HFFc6 (cell line): Measurements from ENCODE around the gene C10orf71. TPM values are rescaled to one million over a fixed set of nuclear protein-coding genes. Genes with fewer than 3 reads are reported as not detected.

Source experiments
- DNase-seq: peaks from one replicate; pipeline ENCODE4 v3.0.0-alpha.2; 2018
- H3K27ac Mint-ChIP-seq: 2 replicates; pipeline ENCODE4 v1.8.0; 2020; ENCODE audit warnings: mild to moderate bottlenecking, mixed read lengths
- H3K27me3 Mint-ChIP-seq: 2 replicates; pipeline ENCODE4 v1.8.0; 2021; ENCODE audit warnings: mild to moderate bottlenecking, moderate library complexity, mixed read lengths; ENCODE audit not compliant: insufficient read depth
- H3K36me3 Mint-ChIP-seq: 2 replicates; pipeline ENCODE4 v1.8.0; 2021; ENCODE audit warnings: low read depth, mixed read lengths
- H3K4me1 Mint-ChIP-seq: 2 replicates; pipeline ENCODE4 v1.8.0; 2020; ENCODE audit warnings: low read depth, mixed read lengths
- H3K4me3 Mint-ChIP-seq: 2 replicates; pipeline ENCODE4 v1.8.0; 2020; ENCODE audit warnings: mild to moderate bottlenecking, moderate library complexity, mixed read lengths
- H3K9me3 Mint-ChIP-seq: 2 replicates; pipeline ENCODE4 v1.8.0; 2020; ENCODE audit warnings: mild to moderate bottlenecking, mixed read lengths
- total RNA-seq, 6 experiments: library from RNA; stranded (reverse); fragmentation: NEBNext Ultra II Directional; extraction: Animal tissue kit (Norgen Biotek cat#: 25700); gene quantifications; 2 replicates in 1 of 6; 3 replicates in 5 of 6; pipeline ENCODE4 v1.2.3, GENCODE V29; 2021
- TF ChIP-seq, protein P1 (sequence below): fragments of 200-600 bp; sonication (generic); IDR thresholded peaks from 2 replicates; pipeline ENCODE4 v1.5.0; 2021; ENCODE audit warnings: antibody characterized with exemption, mild to moderate bottlenecking

Gene C10orf71
- total RNA-seq, 6 experiments from 2014 or later: not detected

GRCh38 chr10:49364747-49365146 lies 65.8 kb downstream of the C10orf71 start:
- DNase-seq: no peak
- Mint-ChIP-seq H3K4me1 (peaks cover 7% of the 10 kb centered on the region), H3K4me3 (no peak overlapping the region), H3K27ac (no peak overlapping the region), H3K36me3 (no peaks in the 10 kb centered on the region), H3K9me3 (no peaks in the 10 kb centered on the region), H3K27me3 (peaks cover 51% of the 10 kb centered on the region)
- TF ChIP-seq, protein P1, sequence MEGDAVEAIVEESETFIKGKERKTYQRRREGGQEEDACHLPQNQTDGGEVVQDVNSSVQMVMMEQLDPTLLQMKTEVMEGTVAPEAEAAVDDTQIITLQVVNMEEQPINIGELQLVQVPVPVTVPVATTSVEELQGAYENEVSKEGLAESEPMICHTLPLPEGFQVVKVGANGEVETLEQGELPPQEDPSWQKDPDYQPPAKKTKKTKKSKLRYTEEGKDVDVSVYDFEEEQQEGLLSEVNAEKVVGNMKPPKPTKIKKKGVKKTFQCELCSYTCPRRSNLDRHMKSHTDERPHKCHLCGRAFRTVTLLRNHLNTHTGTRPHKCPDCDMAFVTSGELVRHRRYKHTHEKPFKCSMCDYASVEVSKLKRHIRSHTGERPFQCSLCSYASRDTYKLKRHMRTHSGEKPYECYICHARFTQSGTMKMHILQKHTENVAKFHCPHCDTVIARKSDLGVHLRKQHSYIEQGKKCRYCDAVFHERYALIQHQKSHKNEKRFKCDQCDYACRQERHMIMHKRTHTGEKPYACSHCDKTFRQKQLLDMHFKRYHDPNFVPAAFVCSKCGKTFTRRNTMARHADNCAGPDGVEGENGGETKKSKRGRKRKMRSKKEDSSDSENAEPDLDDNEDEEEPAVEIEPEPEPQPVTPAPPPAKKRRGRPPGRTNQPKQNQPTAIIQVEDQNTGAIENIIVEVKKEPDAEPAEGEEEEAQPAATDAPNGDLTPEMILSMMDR: no peak

DNA sequence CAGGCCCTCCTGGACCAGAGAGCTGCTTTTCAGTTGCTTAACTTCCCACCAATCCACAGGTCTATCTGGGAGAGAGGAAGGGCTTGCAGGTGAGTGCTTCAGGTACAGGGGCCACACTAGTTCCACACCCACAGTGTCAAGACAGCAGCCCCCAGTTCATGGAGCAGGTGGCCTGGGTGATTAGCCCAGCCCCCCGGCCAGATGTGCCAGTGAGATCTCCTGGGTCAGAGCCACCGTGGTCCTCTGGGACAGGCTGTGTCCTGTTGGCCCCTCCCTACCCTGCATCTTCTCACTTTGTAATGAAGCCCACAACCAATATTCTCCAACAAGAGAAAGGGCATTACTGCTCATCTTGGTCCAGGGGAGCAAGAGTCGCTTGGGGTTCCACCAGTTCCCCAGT lies 66.3 kb downstream of the C10orf71 start:
- no peak for DNase-seq
- Mint-ChIP-seq H3K4me3 (no peak overlapping the region), H3K9me3 (no peaks in the 10 kb centered on the region), H3K27me3 (peaks cover 48% of the 10 kb centered on the region), H3K36me3 (no peaks in the 10 kb centered on the region), H3K4me1 (peaks cover 7% of the 10 kb centered on the region), H3K27ac (no peak overlapping the region)
- TF ChIP-seq, protein P1: no peak

GRCh38 chr10:49365675-49366415 lies 66.9 kb downstream of the C10orf71 start:
- peaks cover 48% of the 10 kb centered on the region for H3K27me3 Mint-ChIP-seq
- H3K36me3 Mint-ChIP-seq: no peaks in the 10 kb centered on the region
- H3K4me1 Mint-ChIP-seq: peaks cover 7% of the 10 kb centered on the region
- TF ChIP-seq, protein P1: no peak
- H3K4me3 Mint-ChIP-seq: no peak overlapping the region
- no peak for DNase-seq
- no peak overlapping the region for H3K27ac Mint-ChIP-seq
- no peaks in the 10 kb centered on the region for H3K9me3 Mint-ChIP-seq

- no peak overlapping the region for H3K27ac Mint-ChIP-seq
- no peak for DNase-seq
- no peak overlapping the region for H3K4me3 Mint-ChIP-seq
- no peaks in the 10 kb centered on the region for H3K9me3 Mint-ChIP-seq
- peaks cover 48% of the 10 kb centered on the region for H3K27me3 Mint-ChIP-seq
- TF ChIP-seq, protein P1: no peak
- H3K36me3 Mint-ChIP-seq: no peaks in the 10 kb centered on the region
- H3K4me1 Mint-ChIP-seq: peaks cover 7% of the 10 kb centered on the region
Measured at GRCh38 chr10:49366460-49366859, 67.5 kb downstream of the C10orf71 start.

DNA sequence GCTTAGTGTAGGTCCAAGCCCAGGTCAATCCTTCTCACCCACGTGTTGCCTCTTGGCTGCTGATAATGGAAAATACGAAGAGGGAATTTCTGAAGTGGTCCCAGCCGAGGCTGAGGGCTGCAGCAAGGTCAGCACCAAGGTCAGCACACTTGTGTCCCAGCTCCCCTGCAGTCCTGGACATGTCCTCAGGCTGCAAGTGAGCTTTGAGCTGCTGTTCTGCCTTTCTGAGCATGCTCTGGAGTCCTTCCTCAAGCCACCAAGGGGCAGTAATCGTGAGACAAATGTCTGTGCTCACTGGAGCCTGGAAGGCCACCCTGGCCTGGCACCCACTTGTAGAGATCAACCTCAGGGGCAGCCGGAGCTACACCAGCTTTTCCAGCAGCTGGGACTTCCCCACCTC lies 68.6 kb downstream of the C10orf71 start:
- H3K4me1 Mint-ChIP-seq: peaks cover 7% of the 10 kb centered on the region
- no peaks in the 10 kb centered on the region for H3K9me3 Mint-ChIP-seq
- TF ChIP-seq, protein P1: no peak
- DNase-seq: no peak
- no peak overlapping the region for H3K4me3 Mint-ChIP-seq
- peaks cover 40% of the 10 kb centered on the region for H3K27me3 Mint-ChIP-seq
- no peak overlapping the region for H3K27ac Mint-ChIP-seq
- no peaks in the 10 kb centered on the region for H3K36me3 Mint-ChIP-seq
